Left forelimb (tissue), 1 donor: ENCODE results near the gene SLC48A1.
"Not testable (repeated sequence)": the region's sequence is repeated elsewhere in the genome, so short reads cannot be mapped to it uniquely, and the experiment has no call there.

Source experiments
- DNase-seq: peaks from one replicate; pipeline ENCODE4 v3.0.0-alpha.2; 2018; ENCODE audit warnings: low spot score

SLC48A1 gene

GRCh38 chr12:47812797-47813510, 39.9 kb downstream of the SLC48A1 start:
- DNase-seq, result peak; percentile 86

- no peak for DNase-seq
Measured at GRCh38 chr12:47813511-47814196, 40.6 kb downstream of the SLC48A1 start.

- DNase-seq, result no peak
Measured at GRCh38 chr12:47814539-47815170, 41.6 kb downstream of the SLC48A1 start.

DNA sequence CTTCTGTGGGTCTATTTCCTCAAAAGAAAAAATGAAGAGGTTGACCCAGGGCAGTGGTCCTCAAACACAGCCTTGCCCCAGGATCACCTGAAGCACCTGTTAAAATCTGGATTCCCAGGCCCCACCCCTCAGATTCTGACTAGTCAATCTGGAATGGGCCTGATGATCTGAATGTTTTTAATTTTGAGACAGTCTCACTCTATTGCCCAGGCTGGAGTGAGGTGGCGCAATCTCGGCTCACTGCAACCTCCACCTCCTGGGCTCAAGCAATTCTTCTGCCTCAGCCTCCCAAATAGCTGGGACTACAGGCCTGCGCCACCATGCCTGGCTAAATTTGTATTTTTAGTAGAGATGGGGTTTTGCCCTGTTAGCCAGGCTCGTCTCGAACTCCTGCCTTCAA, 42.4 kb downstream of the SLC48A1 start:
- DNase-seq, result not testable (repeated sequence)

GRCh38 chr12:47816403-47817271, 43.6 kb downstream of the SLC48A1 start:
- no peak for DNase-seq

- DNase-seq, result no peak
Measured at GRCh38 chr12:47817272-47818006, 44.4 kb downstream of the SLC48A1 start.

GRCh38 chr12:47818007-47818376, 45.0 kb downstream of the SLC48A1 start:
- DNase-seq, result no peak

DNA sequence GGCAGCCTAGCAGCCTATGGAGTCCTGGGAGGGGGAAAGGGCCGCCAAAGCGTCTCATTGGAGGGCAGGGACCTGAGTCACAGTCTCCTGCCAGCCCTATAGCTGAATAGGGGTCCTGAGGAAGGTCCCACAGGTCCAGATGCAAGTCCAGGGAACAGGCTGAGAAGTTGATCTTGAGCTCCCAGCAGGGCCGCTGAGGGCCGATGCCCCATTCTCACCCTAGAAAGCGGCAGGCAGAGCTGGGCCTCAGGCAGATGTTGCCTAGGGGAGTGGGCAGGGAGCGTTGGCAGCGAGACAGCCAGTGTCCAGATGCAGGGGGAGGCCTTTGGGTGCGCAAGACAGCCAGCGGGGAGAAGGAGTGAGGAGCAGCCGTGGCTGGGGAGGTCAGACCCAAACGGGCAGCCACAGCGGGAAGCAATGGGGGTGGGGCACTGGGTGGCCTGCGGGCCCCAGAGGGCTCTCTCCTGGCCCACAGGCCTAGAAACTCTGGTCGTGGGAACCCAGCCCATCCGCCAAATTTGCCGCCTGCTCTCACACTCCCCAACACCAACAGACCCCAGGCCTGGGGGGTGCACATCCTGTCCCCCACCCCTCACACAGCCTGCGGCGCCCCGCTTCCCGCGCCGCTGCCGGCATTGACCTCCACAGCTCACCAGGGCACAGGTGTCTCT, 45.6 kb downstream of the SLC48A1 start:
- no peak for DNase-seq

DNA sequence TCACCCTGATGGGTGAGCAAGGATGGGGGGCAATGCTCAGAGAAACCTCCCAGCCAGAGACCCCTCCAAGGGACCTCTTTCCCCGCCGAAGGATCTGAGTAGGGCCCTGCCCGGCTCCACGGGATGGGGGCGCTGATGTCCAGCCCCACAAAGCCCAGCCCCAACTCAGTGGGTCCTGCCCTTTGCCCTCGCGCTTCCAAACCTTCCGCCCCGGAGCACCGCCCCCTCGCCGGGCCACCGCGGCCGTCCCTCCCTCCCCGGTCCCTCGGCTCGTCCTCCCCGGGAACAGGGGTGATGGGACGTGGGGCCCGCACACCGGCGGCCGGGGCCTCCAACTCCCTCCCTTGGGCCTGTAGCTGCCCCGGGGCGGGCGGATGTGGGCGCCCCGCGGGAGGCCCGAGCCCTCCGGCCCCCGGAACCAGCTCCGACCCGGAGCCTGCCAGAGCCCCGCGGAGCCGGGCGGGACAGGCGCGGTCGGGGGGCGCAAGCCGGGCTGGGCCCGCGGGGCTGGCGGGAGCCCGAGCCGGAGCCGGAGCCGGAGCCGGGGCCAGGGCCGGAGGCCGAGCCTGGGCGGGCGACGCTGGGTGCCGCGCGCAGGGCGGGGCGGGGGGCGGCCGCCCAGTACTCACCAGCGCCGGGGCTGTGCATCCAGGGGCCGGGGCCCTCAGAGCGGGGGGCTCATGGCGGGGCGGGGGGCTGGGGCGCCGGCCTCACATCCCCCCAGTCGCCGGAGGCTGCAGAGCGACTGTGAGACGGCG, 46.3 kb downstream of the SLC48A1 start:
- DNase-seq, result no peak

DNA sequence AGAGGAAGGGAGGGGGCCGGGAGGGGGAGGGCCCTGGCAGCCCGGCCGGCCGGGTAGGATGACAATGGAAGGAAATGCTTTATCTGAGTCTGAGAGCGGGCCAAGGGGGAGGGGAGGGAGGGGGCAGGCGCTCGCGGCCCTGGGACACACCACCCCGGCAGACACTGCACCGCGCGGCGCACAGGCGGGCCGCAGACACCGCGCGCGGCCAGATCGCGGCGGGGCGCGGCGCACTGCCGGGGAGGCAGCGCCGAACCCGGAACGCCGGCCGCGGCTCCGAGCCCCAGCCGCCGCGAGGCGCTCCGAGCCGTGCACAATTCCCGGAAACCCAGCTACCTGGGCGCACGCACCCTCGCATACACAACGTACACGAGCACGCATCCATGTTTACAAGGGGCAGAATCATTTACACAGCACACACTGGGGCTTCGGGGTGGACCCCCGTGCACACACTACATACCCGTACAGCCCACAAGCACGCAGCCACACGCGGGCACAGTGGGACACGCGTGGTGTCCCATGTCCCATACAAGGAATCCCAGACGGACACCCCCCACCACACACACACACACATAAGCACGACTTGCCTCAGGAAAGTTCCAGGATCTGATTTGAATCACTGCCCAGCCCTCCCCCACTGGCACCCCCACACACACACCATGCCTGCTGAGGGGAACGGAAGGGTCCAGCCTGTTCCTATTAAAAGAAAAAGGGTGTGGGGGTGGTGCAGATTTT, 47.0 kb downstream of the SLC48A1 start, which contains the start of gene HDAC7:
TSS of gene HDAC7 (minus strand) at position 8 of the 735 bp plus-strand sequence. CDS start 118 bp downstream, outside the sequence.
- peak; percentile 90 for DNase-seq

- DNase-seq, result peak; percentile 84
Measured at GRCh38 chr12:47820631-47821345, 47.8 kb downstream of the SLC48A1 start.

- DNase-seq, result no peak
Measured at GRCh38 chr12:47821346-47821706, 48.3 kb downstream of the SLC48A1 start.

- no peak for DNase-seq
Measured at GRCh38 chr12:47822401-47822800, 49.4 kb downstream of the SLC48A1 start.

- no peak for DNase-seq
Measured at GRCh38 chr12:47822863-47823262, 49.8 kb downstream of the SLC48A1 start.

GRCh38 chr12:47823422-47824086, 50.5 kb downstream of the SLC48A1 start:
- DNase-seq, result no peak

GRCh38 chr12:47824198-47824597, 51.2 kb downstream of the SLC48A1 start:
- DNase-seq, result no peak

- DNase-seq, result no peak
Measured at GRCh38 chr12:47824635-47825034, 51.6 kb downstream of the SLC48A1 start.

- DNase-seq, result no peak
Measured at GRCh38 chr12:47825173-47825639, 52.2 kb downstream of the SLC48A1 start.
